Activated CD4-positive, alpha-beta T cell treated with anti-CD3 and anti-CD28 coated beads for 48 hours (primary cell): Measurements from ENCODE around the gene TRAK1.

Experiments used
- DNase-seq: peaks from one replicate; pipeline ENCODE4 v3.0.0-alpha.2; 2020

TRAK1 gene

DNA sequence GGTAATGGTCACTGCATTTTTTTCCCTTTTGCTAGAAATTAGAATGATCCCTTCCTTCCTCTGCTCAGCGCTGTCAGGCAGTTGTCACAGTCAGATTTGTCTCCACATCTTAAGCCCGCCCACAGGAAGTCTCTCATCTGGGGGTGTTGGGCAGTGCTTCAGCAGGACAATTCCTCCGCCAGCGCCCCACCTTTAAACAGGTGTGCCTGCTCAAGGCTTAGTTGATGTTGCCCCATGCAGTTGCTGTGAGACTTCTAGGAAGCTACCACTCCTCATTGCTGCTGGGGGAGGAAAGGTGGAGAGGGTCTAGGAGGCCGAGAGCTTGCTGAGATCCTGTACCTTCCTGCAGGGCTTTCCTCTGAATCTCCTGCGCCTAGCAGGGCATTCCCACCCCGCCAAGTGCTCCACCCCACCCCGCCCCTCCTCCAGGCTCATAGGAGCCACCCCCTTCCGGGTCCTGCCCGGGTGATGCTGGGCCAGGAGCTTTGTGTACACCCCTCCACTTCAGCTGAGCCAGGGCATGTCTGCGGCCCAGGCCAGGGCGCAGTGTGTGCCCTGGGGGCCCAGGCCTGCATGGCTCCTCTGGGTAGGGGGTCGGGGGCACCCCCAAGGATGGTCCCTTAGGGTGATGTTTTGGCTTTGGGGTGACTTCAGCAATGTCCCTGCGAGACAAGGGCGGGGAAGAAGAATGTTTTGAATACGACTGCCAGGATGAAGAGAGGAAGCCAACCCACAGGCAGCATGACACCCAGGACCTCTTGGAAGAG, 68.7 kb downstream of the TRAK1 start:
- DNase-seq = peak; percentile 31

DNA sequence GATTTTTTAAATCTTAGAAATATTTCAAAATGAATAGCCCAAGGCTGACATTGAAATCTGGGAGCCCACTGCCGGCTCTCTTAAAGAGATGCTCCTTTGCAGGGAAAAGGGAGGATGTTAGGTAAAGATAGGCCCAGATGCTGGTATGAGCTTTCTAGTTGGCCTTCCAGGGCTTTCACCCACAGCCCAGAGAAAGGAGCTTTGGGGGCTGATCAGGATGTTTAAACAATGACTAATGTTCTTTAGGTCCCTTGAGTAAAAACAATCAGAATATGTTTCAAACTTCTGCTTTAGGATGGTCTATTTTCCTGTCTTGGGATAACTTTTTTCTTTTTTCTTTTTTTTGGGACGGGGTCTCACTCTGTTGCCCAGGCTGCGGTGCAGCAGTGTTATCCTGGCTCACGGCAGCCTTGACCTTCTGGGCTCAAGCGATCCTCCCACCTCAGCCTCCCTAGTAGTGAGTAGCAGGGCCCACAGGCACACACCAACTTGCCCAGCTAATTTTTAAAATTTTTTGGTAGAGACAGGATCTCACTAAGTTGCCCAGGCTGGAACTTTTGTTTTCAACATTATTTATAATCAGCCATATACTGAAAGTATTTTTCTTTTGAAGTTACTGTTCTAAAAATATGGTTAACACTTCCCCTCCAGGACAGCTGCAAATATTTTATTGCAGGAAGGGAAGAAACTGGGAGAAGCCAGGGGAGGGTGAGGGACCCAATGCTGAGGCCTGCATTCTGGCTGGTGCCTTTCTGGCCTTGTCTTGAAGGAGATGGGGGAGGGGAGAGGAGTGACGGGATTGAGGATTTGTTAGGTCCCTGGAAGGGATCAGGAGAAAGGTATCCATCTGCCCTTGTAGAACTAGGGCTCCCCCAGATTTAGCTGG, 70.1 kb downstream of the TRAK1 start:
- no peak for DNase-seq

DNA sequence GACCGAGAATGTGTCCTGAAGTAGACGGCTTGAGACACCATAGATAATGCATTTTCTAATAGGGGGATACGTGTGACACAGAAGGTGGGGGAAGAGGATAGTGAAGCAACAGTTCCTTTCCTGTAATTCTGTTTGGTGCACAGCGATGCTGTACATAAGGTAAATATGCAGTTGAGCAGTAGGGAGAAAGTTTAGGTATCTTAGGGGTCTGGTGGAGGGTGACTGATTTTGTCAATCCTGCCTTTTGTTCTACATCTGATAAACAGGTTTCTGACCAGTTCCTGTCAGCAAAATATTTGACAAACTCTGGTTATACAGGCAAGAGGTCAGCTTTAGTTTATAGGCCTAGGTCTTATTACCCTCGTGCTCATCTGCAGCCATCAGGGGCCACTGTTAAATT, 71.3 kb downstream of the TRAK1 start:
- DNase-seq = no peak

DNA sequence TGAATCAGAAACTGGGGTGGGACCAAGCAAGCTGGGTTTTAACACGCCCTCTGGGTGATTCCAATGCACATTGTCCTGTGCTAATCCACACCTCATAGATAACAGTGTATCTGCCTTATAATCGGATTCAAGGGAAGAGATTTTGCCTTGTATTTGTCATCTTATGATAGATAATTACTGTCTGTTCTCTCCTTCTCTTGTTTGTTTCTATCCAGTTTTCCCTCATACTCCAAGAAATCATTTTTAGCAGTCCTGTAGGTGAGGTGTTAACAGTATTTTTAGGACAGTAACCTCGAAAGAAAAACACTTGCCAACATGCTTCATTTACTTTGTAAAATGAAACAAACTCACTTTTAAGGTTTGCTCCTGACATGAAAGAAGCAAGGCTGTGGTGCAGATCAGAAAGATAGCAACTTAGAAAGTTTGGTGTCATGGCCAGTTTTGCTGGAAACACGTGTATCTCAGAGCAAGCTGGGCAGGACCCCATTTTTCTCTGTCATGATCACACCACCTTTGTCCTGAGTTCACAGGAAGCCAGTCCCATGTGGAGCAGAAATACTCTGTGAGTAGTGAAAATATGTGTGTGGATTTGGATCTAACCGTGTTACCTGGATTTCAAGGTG, 72.6 kb downstream of the TRAK1 start:
- no peak for DNase-seq

DNA sequence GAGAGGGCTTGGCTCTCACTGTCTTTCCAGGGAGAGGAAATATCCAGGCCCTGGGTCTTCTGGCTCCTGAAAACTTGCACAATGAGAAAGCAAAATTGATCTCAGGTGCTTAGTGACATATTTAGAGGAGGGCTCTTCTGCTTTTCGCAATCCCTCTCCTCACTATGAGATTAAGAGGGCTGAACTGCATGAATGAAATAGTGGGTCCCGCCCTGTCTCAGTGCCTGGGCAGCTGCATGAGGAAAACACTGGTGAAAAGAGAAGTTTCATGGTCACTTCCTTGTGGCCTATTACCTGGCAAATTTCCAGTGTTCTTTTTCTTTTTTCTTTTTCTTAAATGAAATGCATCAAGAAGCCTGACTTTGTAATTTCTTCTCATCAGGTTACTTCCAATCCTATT, 73.5 kb downstream of the TRAK1 start:
- DNase-seq = no peak

DNA sequence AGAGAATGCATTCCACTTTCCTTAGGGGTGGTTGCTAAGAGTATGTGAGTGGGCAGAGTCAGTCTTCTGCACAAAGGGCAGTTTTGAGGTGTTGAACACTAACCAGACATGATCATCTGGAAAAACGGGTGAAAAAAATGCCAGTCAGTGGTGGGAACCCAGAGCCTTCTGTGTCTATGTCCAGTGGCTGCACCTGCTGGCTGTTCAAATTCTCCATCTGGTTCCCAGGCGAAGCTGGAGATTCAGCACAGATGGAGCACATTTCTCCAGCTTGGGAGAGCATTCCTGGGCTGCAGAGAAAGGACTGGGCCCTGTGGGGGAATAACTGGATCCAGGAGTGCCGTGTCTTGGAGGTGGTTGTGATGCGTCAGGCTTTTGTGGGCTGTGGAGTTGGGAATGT, 74.1 kb downstream of the TRAK1 start:
- no peak for DNase-seq

DNA sequence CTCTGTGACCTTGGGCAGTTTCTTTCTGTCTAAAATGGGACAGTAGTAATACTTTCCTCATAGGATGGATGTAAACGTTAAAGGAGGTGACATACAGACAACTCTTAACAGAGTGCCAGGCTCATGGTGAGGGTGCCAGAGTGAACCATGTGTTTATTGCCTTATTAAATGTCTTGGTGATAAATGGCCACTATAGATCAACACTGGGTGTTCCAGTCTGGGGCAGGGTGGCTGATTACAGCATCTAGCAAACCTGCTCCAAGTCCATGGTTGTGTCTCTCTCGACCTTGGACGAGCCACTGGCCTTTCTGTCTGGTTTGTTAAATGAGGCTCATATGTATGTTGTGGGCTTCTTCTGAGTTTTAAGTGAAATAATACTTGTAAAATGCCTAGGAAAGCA, 75.1 kb downstream of the TRAK1 start:
- no peak for DNase-seq

DNA sequence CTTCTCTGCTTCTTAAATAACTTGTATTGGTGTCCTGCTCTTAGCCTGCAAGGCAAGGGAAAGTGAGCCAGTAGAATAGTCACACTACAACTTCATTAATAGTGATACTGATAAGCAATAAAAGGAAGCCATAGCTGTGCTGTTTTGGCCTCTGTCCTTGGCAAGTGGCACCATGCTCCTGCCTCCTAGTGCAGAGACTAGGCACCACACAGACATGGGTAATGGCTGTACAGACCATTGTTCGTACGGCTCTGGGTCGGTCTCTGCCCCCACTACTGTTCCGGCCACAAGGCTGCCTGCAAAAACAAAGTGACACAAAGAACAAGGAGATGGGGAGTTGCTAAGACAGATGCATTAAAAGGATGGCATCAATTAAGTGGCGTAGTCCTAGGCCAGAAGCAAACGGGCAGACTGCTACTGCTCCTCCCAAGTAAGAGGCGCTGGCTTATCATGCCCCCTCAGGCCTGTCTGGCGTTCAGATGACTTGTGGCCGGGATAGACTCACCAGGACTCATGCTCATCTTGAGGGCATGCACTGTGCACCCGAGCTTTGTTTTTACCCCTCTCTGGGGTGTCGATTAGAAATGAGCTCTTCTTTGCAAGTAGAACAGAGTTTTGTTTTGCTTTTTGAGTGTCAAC, 75.6 kb downstream of the TRAK1 start:
- DNase-seq = no peak

DNA sequence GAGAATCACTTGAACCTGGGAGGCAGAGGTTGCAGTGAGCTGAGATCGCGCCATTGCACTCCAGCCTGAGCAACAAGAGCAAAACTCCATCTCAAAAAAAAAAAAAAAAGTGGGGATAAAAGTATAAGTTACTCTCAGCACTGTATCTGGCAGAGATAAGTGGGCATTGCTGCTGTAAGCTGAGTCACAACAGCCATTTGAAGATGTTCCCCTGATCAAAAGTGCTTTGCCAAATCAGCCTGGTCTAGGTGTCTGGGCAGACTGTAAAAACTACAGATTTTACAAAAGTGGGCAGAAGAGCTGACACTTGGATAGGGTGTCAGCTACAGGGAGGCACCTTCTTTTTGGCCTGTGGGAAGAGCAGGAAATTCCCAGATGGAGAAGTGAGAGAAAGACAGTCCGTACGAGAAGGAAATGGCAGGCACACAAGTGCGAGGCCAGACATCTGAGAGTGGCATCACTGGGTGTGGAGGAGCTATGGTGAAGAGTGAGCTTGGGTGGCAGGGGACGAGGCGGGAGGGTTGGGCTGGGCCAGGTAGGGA, 78.5 kb downstream of the TRAK1 start:
- no peak for DNase-seq

DNA sequence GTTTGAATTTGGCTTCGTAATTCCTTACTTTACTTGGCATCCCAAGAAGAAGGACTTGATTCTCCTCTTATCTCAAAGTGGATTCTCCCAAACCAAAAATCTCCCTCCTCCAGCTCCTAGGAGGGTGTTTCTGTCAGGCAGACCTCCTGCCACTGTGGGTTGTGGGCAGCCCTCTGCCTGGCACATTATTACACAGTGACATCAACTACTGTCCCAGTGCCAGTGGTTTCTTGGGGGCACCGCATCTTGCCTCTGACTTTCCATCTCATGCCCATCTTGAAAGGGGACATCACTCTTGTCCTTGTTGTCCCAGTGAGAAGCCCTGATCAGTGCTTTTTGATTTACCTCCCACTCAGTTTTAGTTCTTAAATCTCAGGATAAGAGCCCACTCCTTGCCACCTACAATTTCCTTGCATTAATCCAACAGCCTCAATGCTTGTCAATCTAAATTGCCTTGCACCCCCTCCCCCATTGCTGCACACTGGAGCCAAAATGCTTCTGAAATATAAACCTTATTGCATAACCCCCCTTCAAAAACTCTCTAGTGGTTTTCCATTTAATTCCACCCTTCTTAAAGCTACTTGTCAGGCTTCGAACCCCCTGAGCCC, 81.0 kb downstream of the TRAK1 start:
- no peak for DNase-seq

DNA sequence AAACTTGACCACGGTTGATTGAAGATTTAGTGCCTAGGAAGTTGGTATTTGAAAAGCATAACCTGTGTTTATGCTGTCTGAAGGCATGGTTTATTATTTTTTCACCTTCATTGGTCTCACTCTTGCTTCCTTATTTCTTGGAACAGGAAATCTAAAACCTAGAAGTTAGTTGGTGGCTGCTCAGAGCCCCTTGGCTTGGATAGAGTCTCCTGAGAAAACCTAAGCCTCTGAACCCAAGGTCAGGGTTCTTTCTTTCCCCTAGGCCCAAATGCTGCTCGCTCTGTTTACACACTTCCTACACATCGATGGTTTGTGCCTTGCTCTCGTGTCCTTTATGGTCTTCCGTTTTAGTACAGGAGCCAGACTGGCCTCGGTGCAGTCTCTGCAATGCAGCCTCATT, 82.2 kb downstream of the TRAK1 start:
- no peak for DNase-seq

DNA sequence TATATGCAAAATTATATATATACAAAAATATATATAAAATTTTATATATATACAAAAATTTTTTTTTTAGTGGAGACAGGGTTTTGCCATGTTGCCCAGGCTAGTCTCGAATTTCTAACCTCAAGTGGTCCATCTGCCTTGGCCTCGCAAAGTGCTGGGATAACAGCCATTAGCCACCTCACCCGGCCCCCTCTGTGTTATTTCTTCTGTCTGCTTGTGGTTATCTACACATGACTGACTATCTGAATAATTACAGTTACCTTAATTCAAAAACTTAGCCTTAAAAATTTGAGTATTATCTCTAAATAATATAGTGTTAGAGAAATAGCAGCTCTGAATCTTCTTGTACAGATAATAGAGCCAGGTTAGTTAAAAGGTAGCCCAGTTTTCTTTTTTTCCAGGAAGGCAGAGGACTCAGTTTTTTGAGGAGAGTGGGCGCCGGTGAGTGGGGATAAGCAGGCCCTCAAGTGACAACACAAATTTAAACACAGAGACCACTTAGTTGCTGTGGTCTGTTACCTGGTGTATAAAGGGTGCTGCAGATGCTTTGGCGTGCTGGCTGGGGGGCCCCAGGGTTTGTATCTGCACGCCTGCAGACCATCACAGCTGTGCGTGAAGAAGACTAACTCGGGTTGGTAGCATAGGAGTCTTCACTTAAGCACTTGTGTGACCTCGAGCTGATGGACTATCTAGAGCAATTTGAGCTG, 83.7 kb downstream of the TRAK1 start:
- no peak for DNase-seq

DNA sequence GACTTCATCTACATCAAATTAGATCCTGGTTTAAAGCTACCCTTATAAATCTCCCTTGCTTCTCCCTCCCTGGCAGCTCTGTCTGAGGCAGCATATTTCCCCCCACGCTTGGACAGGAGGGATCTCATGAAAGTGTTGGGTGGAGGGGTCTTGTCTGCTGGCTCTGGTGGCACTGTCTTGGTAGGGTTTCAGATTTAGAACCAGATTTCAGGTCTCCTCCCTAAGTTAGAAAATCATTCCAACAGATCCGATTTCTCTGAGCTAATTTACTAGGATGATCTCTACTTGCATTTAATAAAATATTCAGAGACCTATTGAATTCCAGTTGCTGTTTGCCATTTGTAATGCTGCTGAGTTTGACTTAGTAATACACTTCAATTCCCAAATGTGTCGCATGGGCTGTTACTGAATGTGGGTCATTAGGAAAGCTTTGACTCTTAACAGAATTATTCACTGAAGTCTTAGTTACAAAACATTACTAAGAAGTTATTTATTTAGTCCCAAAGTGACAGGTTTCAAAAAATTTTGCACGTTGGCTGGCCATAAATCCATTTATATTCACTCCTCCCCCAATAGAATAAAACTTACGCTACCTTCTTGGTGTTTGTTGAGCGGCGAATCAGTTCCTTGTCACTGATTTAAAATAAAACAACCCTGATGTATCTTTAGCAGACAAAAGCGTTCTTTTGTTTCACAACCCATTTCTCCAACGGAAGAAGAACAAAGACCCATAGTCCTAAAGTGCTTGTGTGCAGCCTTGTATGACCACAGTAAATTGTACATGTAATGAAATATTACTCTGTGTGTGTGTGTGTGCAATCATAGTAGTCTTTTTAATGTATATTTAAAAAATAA, 84.5 kb downstream of the TRAK1 start:
- DNase-seq = no peak

DNA sequence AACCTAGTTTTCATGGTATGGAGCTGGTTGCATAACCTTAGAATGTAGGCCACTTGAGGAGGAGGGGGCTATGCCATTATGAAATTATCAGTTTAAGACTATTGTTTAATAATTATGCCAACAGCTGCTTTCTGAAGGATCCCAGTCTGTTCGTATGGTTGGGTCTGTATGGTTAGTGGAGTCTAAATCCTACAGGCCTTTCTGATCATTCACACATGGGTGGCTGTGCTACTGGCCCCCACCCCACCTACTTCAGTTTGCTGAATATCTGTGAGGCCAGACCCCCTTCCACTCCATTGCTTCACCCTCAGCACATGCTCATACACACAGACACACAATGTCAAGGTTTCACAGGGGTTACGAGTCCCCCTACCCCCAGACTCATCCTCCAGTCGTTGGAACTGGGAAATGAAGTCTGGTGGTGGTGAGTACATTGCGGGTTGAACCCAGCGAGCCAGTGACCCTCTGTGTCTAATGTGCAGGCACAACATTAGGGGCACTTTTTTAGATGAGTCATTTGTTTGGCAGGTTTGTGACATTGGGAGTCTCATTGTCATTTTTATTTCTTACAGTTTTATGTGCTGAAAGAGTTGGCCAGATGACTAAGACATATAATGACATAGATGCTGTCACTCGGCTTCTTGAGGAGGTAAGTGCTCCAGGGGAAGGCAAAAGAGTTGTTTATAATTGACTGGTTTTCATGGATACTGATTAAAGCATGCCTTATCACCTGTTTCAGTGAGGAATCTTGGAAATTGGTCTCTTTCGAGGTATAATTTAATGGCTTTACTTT, 85.3 kb downstream of the TRAK1 start:
- no peak for DNase-seq

DNA sequence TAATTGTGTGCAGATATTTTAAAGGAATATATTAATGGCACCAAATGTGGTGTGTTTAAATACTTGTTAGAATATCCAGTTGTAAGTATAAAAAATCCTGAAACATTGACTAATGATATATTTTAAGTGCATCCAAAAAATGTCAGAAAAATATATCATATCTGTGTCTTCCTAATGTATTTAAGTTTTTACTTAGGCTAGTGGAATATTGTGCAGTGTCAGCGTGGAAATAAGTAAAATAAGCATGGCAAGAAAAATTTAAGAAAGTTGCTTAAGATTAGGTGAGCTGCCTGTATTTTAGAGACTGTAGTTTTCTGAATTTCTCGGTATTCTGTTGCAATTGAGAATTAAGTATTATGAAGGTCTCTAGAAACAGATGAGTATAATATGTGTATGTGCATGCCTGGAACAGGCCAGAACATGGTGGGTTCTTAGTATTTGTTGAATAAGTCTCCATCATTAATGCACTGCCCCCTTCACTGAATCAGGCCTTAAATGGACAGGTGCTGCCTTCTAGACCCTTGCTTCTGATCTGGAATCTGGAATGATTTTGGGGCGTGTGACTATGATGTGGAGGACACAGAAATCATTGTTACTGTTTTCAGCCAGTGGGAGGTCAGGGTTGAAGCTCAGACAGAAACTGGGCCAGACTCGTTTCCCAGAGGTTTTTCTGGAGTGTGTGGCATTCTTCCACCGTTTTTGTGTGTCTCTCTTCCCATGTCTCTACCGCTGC, 86.1 kb downstream of the TRAK1 start:
- DNase-seq = no peak

DNA sequence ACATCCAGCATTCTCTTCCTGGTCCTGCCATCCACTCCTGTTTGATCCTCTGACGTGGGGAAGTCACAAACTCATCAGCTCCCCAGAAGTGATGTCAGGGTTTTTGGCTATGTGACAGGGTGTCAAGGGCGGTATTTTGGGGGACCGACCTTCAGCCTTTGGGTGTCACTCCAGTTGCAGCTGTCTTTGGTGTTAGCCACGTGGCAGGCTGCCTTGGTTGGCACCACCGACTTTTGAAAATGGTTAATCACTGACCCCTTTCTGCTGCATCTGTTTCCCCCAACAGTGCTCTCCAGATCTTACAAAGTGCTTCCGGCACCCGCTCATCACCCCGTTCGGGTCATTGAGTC, 86.6 kb downstream of the TRAK1 start:
- no peak for DNase-seq

DNA sequence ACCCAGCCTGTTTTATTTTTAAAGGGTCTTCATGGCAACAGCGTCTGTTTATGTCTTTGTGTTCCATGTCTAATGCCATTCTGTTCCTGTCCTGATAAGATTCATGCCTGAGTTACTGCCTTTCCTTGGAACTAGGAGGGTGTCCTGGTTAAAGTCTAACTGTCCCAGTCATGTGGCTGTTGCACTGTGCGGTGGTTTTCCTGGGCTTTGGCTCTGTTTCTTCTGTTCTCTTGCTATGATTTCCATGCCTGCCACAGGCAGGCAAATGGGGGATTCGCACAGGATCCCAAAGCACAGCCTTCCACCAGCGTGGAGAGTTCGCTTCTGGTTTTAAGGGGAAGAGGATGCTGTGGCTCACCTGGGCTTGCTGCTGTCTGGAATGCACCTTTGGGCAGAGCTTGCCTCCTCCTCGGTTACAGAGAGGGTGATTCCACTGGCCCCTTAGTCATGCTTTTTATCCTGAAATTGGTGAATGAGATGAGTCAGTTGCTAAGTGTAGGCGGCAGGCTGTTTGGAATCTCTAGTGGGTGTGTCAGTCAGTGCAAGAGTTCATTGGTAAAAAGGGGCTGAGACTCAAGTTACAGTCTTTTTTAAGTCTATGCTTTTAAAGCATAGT, 88.1 kb downstream of the TRAK1 start:
- DNase-seq = peak; percentile 30

DNA sequence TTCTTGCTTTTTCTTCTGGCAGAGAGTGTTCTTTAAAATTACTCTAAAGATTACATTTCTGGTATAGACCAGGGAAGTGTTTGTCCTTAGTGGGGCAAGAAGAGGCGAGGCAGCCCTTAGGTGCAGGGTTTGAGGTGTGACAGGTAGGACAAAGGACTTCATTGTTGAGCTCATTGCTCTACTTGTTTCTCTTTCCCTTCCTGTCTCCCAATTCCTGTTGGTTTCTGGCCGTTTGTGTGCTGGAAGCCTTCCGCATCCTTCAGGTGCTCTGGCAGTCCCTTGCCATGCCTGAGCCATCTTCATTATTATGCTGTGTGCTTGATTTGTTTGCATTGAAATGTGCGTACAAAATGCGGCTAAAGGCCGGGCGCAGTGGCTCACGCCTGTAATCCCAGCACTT, 89.7 kb downstream of the TRAK1 start:
- DNase-seq = no peak

DNA sequence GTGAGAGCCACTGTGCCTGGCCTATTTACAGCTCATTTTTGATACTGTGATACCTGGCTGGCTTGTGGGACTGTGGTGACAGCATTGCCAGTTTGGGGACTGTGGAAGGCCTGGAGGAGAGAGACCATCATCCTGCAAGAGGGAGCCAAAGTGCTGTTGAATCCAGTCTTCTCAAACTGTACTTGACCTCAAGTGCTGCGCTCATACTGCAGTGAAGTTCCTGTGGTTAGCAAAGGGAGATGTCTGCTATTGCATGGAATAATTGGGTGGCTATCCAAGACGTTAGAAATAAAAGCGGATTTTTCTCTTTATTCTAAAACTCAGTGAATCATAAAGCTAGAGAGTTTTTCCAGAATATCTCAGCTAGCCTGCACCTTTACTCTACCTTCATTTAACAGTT, 91.4 kb downstream of the TRAK1 start:
- no peak for DNase-seq
